Prostate gland (tissue), 2 donors: ENCODE data around the gene C1QTNF6.

Source experiments
- CTCF ChIP-seq, 4 experiments: fragments of 200-600 bp in 2 of 4; fragments of 450-650 bp in 2 of 4; sonication (generic) in 2 of 4; IDR thresholded peaks; 1 replicate in 3 of 4; 2 replicates in 1 of 4; pipeline ENCODE4 v1.5.1; 2016 to 2019; ENCODE audit warnings: antibody characterized with exemption in 4 of 4, mild to moderate bottlenecking in 2 of 4, moderate library complexity in 2 of 4
- POLR2A ChIP-seq: fragments of 450-650 bp; IDR thresholded peaks from one replicate; pipeline ENCODE4 v1.6.1; 2016; ENCODE audit warnings: antibody characterized with exemption, mild to moderate bottlenecking
- POLR2AphosphoS5 ChIP-seq: sonication (generic); formaldehyde crosslinking; IDR thresholded peaks from one replicate; pipeline ENCODE4 v1.6.1; 2017; ENCODE audit warnings: antibody characterized with exemption

GRCh38 chr22:37169947-37170688 lies 17.9 kb downstream of the C1QTNF6 start:
- TF ChIP-seq CTCF (IDR thresholded peaks at IDR 0.05) = no peak
- no peak for TF ChIP-seq POLR2AphosphoS5
- no peak for TF ChIP-seq POLR2A
